ENCODE measurements around the gene PEF1. TPM values are rescaled to one million over a fixed set of nuclear protein-coding genes. Genes with fewer than 3 reads are reported as not detected.

Gene PEF1
- total RNA-seq, 1 donor from 2014 or later, result 80.4 TPM

DNA sequence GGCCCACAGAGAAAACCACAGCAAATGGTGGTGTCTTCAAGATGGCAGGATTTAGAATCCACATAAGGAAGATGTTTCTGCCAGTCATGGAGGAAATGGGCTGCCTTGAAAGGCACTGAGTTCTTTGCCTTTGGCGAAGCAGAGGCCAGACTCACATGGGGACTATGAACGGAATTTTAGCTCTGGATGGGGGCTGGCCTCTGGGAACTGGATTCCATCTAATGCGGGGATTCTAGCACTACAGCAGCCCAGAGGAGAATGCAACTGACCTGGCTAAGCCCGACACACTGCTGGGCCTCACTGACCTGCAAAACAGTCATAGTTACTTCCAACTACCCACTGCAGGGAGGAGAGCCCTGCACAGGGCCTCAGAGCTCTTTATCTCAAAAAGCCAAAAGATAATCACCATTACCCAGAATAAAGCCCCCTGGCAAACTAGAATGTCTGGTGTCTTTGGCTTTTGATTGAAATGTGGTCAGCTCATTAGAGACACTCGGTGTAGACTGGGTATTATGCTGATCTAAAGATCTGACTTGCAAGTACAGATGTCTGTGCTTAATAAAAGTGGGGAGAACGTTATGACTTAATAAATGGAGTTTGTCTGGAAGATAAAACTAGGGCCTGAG lies 15.6 kb downstream of the PEF1 start:
- DNase-seq (ENCODE audit: low read depth), result no peak

DNA sequence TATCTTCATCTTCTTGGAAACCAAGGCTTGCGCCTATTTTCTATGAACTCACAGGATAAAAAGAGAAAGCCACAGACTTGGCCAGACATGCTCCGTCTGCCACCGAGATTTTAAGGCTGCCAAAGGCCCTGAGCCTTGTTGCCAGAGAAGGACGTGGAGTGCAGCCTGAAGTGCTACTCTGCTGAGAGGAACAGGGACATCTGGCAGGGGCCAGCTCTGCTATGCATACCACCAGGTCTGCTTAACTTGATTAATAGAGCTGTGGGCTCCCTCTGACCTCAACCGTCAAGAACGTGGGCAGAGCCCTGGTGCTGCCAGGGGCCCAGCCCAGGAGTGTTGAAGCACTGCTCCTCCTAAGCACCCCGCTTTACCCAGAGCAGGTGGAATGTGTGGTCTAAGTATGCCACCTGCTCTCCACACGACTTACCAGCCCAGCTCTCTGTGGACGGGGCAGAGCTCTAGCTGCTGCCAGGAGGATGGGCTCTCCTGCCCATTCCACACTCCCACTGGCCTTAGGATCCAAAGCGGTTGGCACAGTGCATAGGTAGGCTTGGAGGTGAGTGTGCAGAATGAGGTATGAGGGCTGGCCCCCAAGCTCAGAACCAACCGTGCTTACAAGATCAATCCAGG lies 16.6 kb downstream of the PEF1 start:
- no peak for DNase-seq (ENCODE audit: low read depth)

DNA sequence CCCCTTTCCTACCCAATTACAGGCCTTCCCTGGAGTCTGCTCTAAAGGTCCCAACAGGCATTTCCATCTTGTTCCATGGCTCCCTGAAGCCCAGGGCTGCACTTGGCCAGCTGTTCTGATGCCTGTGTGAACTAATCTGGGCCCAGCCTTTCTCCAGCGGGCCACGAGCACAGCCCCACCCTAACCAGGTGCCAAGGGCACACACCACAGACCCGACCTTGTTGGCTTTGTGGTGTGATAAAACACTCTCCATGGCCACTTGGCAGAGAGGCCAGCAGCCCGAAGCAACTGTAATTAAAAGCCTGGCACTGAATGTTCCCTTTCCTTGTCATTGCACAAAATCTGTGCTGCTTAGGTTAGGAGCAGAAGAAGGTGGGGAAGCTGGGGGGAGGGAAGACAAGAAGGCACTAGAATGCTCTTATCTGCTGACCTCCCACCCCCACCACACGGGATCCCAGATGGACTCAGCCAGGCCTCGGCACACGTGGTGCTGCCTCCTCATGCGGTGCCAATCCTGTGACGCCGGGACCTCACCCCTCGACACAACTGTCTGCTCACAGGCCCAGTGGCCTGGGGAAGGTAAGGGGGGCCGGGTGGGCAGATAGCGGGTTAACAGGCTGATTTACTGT lies 17.3 kb downstream of the PEF1 start:
- peak; percentile 54 for DNase-seq (ENCODE audit: low read depth)

DNA sequence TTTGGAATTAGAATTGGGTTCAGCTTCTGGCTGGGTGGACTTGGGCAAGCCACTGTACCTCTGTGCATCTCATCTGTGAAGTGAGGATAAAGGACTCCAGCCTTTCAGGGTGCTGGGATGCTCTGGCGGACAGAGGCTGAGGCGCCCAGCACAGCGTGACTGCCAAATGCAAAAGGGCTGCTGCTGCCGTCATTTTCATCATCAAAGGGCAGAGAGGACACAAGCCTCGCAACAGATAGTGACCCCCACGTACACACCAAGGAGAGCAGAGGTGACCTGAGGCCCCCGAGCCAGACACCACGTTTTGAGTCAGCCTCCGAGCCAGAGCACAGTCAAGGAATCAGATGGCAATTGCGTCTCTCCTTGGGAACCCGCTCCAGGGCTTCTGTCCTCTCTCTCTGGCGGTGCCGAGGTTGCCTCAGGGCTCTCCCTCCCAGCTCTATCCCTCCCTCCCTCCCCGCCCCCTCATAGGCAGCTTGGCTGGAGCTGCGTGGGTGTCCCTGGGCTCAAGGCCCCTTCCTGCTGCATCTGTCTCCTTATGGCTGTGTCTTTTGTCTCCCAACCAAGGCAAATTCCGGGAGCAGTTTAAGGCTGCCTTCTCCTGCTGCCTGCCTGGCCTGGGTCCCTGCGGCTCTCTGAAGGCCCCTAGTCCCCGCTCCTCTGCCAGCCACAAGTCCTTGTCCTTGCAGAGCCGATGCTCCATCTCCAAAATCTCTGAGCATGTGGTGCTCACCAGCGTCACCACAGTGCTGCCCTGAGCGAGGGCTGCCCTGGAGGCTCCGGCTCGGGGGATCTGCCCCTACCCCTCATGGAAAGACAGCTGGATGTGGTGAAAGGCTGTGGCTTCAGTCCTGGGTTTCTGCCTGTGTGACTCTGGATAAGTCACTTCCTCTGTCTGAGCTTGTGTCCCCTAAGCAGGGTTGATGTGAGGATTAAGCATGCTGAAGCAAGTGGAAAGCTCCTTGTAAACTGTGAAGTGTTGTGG lies 18.2 kb downstream of the PEF1 start:
- DNase-seq (ENCODE audit: low read depth), result no peak

DNA sequence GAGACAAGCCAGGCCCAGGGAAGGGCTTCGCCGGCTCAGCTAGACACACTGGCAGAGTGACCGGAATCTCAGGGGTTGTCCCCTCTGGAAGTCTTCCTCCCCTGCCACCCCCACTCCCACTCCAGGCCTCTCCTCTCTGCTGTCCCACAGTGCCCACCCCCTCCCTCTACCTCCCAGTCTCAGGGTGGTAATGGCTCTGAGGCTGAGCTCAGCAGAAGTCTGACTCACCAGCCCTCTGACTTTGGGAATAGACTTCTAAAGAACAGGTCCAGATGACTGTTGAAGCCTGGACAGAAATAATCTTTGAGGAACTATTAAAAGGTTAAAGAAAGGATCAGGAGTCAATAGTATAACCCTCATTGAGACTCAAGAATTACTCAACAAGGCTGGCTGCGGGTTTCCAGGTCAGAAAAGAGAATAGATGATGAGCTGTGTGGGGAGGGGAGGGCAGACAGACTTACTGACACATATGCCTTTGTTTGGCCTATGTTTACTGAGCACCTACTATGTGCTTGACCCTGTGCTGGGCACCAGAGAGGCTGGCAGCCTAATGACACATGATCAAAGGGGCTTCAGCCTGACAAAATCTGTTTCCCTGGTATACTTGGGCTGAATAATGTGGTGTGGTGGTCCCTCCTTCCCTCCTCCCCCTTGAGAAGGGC lies 19.0 kb downstream of the PEF1 start:
- DNase-seq (ENCODE audit: low read depth), result peak; percentile 82

DNA sequence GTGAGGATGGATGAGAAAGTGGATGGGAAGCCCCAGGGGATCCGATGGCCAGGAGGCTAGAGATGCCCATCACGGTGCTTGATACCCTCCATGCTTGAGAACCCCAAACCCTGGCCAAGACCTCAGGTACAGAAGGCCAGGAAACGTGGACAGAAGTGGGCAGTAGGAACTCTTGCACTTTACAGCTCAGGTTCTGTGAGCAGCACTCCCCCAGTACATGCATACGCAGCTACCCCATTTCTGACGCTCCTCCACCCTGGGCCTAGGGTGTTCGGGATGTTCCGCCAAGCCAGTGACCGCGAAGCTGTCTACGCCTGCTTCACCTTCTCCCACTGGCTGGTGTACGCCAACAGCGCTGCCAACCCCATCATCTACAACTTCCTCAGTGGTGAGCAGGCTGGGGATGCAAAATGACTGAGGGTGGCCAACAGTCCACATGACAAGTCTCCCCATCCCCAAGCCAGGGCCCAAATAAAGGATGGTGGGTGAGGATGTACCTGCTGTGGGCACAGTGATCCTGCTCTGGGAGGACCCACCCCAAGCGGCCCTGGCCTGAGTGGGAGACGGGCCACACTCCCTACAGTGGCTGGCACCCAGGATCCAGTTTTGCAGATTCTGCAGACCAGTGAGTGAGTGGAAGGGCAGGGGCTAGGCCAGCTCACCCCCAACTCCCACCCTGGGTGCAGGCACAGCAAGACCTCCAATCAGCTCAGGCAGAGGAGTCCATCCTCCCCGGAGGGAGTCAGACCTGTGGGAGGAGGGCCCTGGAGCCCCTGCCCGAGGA lies 19.8 kb downstream of the PEF1 start:
- DNase-seq (ENCODE audit: low read depth), result no peak

DNA sequence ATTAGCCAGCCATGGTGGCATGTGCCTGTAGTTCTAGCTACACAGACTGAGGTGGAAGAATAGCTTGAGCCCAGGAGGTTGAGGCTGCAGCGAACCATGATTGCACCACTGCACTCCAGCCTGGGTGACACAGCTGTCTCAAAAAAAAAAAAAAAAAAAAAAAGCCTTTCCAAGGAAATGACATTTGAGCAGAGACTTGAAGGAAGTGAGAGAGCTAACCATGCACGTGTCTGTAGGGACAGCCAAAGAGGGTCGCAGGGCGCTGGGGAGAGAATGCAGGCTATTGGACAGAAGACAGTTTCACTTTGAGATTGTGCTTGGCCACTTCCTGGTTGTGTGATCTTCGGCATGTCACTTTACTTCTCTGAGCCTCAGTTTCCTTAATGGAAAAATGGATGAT lies 20.4 kb downstream of the PEF1 start:
- no peak for DNase-seq (ENCODE audit: low read depth)

DNA sequence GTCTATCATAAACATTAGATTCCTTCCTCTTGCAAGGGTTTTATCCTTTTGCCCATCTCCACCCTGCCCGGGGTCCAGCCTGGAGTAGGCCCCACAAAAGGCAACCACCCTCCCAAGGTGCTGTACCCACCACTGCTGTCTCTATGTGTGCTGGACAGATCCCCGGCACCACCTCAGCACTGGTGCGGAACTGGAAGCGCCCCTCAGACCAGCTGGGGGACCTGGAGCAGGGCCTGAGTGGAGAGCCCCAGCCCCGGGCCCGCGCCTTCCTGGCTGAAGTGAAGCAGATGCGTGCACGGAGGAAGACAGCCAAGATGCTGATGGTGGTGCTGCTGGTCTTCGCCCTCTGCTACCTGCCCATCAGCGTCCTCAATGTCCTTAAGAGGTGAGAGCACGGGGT lies 21.3 kb downstream of the PEF1 start:
- DNase-seq (ENCODE audit: low read depth), result no peak

DNA sequence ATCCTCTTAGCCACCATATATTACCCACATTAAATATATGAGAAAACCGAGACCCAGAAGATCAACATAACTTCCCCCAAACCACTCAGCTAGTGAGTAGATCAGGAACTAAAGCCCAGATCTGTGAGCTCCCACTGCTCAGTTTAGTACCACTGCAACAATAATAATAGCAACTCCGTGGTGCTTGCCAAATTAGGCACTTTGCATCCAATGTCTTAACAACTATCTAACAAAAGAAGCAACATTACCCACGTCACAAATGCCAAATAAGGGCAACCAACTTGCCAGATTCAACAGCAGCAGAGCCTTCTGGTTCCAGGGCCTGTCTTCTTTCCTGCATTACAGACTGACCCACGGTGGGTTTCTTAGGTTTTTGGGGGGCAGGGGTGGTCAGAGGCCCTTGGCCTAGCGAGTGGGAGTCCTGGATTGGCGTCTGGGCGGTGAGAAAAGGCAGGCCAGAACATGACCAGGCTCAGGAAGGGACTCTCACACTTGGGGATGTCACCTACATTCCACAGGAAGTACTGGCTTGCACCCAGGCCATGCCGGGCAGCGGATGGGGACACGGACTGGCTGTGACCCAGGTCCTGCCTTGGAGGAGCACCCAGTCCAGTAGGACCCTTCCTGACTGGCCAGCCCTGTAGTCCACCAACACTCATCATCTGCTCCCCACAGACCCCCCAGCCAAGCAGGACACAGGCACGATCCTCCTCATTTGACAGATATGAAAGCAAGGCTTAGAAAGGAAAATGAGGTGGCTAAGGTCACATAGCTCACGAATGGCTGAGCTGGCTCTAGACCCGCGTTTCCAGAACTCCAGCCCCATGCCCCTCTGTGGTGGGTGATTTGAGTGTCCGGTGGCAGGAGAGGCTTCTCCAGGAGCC lies 22.6 kb downstream of the PEF1 start:
- DNase-seq (ENCODE audit: low read depth), result no peak

DNA sequence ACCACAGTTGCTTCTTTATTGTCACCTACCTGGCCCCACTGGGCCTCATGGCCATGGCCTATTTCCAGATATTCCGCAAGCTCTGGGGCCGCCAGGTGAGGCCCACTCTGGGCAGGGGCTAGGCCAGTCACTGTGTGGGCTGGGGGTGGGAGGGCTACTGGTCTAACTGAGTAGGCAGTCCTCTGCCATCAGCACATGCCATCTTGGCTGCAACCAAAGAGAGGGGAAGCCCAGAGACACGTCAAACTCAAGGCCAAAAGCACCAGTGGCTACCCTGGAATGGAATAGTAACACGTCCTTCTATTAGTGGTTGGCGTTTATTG lies 23.2 kb downstream of the PEF1 start:
- DNase-seq (ENCODE audit: low read depth), result no peak

DNA sequence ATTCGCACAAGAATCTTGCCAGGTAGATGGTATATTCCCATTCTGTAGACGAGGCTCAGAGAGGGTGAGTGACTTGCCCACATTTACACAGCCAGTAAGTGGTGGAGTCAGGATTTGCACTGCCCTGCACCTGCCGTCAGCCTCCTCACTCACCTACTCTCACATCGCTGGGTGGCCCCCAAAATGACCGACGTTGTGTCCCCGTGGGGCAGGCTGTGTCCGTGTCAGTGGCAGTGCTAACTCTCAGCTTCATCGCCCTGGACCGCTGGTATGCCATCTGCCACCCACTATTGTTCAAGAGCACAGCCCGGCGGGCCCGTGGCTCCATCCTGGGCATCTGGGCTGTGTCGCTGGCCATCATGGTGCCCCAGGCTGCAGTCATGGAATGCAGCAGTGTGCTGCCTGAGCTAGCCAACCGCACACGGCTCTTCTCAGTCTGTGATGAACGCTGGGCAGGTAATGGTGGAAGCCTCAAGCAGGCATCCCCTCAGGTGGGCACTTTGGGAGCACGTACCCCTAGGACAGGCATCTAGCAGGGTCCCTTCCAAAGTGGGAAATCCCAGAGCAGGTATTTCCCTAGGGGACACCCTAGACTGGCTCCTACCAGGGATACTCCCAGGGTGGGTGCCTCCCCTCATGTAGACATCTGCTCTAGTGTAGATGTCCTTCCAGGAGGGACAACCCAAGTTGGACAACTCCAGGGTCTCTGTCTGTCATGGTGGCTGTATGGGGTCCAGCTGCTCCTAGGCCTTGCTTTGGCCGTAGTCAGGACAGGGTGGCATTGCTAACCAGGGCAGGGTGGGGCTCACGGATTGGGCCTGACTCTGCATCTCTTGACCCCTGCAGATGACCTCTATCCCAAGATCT lies 23.8 kb downstream of the PEF1 start:
- no peak for DNase-seq (ENCODE audit: low read depth)

DNA sequence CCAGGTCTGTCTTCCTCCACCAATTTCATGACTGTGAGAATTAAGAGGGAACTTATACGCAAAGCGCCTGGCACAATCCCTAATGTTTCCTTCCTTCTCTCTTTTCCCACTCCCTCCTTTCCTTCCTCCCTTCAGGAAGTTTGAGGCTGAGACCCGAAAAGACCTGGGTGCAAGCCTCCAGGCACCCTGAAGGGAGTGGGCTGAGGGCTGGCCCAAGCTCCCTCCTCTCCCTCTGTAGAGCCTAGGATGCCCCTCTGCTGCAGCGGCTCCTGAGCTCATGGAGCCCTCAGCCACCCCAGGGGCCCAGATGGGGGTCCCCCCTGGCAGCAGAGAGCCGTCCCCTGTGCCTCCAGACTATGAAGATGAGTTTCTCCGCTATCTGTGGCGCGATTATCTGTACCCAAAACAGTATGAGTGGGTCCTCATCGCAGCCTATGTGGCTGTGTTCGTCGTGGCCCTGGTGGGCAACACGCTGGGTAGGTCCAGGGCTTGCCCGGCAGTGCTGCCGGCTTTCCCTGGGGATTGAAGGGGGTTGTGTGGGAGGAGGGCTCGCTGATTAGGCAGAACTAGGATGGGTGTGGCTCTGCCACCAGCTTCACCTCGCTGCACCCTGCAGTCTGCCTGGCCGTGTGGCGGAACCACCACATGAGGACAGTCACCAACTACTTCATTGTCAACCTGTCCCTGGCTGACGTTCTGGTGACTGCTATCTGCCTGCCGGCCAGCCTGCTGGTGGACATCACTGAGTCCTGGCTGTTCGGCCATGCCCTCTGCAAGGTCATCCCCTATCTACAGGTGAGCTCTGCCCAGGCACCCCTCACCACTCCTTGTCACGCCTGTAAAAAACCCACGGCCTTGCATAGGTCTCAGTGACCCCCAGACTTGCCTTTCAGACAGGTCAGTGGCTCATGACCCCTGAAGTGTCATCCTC lies 25.5 kb downstream of the PEF1 start:
- no peak for DNase-seq (ENCODE audit: low read depth)

DNA sequence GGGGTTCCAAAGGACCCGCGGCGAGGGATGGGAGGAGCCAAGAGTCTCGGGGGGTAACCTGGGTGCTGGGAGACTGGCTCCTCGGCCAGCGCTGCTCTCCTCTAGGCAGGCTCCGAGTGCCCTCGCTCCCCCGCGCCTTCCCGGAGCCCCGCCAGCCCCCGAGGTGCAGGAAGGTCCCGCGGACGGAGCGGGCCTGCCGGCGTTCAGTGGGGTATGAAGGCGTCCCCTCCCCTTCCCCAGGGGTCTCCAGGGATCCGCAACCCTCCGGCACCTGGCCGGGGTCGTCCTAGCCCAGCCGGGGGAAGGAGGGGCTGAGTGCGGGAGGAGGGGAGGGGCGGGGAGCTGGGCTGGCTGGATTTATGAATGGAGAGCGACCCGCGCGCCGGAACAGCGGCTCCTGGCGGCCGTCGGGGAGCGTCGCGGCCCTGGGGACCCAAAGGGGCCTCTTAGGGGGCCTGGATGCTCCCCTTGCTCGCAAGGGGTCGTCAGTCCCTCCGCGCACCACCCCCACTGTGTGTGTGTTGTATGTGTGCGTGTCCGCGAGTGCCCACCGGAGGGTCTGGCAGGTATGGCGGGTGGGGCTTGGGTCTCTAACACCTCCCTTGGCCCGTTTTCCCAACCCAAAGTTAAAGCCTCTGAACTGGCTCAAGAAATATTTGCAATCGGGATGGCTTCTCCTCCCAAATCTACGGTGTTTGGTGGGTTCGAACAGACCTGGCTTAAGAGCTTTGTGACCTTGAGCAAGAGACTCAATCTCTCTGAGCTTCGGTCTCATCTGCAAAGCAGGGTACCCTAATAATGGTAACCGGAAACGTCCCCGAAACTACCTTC lies 26.5 kb downstream of the PEF1 start:
- no peak for DNase-seq (ENCODE audit: low read depth)

DNA sequence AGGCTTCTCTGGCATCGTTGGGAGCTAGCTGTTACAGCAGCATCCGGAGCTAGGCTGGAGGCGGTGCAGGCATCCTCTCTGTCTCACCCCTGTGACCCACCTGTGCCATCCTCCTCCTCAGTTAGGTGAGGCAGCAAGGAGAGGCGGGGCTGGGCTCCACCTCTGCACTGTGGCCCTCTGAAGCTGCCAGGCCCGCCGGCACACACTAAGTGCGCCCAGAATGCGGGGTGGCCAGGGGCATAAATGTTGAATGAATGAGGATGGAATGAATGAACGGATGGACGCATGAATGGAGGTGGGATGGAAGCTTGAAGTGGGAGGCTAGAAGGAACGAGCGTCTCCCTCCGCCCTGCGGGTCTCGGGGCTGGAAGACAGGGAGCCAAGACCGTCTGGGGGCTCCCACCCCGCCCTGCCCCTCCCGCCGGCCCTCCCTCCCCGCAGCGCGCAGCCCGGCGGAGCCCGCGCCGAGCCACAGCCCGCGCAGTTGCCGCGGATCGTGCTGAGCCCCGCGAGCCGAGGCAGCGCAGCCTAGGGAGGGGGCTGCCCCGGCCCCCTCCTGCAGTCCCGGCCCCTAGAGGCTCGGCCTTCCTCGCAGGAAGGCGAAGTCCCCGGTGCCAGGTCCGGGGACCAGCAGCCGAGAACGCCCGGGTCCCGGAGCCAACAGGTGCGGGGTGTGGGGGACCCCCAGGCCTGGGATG lies 27.3 kb downstream of the PEF1 start, which contains the start of gene HCRTR1:
HCRTR1 (plus strand) TSS at position 472 of the 698 bp plus-strand sequence. CDS start 1,504 bp downstream, outside the sequence.
- DNase-seq (ENCODE audit: low read depth), result no peak

DNA sequence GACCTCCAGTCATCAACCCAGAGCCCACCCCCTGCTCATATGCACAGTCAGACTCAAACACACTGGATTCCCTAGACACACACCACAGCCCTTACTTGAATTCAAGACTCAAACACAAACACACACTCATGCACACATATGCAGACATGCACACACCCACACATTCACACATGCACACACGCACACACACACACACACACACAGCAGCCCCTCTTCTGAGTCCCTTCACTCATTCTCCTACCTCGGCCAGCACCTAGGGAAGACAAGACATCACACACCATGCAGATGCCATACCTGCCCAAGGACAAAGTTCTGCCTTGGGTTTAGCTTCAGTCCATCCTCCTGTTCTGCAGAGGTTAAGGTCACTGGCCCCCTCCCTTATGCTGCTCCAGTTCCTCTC lies 28.7 kb downstream of the PEF1 start:
- no peak for DNase-seq (ENCODE audit: low read depth)

DNA sequence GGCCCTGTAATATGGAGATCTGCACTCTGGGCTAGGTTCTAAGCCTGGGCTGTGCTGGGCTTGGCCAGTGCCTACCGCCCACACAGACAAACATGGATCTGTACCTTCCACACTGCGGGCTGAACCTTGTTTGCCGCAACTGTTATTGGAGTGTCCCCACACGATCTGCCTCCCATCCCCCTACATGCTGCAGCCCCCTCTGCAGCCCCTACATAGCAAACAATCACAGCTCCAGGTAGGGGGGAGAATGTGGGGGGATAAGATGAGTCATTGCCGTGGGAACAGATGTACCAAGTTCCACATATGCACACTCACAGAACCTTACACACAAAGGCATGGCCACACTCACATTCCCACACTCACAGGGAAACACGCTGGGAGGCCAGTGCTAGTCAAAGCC lies 29.3 kb downstream of the PEF1 start:
- DNase-seq (ENCODE audit: low read depth), result no peak

All from renal cortical epithelial cell (primary cell).